GM19467 (cell line): Measurements from ENCODE around the gene OGDHL.
"Not testable (repeated sequence)": the region's sequence is repeated elsewhere in the genome, so short reads cannot be mapped to it uniquely, and the experiment has no call there.

Experiments used
- ATAC-seq: cut with Tn5 transposase; IDR thresholded peaks from one replicate; pipeline ENCODE4 v1.9.1; 2021; ENCODE audit warnings: mild to moderate bottlenecking, moderate library complexity; ENCODE audit not compliant: unreplicated experiment

The OGDHL gene

DNA sequence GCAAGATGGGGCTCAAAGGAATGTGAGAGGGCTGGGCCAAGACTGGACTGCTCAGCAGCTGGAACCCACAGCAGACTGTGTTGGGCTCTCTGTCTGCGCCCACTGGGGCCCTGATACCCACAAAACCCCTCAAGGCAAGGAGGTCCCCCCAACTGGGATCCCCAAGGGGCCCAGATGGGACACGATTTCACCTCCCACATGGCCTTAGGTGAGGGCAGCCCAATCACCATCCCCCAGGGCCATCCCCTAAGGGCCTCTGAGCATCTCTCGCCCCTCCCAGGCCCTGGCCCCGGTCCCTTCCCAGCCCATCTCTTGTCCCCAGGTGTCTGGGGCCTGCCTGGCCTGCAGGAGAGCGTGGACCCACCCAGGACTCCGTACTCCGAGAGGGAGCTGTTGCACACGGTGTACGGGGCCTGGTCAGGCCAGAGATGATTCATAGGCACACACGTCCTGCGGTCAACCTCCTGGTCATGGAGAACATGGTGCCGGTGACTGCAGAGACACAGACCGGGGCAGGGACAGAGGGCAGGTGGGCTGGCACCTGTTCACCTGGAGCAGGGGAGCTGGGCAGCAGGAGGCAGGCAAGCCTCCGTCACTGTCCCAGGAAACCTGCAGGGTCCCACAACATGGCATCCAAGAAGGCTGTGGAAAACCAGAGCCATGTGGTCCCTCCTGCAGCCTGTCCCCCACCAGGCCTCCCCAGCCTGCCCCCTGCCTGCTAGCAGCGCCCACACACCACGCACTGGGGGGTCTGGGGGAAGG lies 21.6 kb downstream of the OGDHL start:
- ATAC-seq: no peak

DNA sequence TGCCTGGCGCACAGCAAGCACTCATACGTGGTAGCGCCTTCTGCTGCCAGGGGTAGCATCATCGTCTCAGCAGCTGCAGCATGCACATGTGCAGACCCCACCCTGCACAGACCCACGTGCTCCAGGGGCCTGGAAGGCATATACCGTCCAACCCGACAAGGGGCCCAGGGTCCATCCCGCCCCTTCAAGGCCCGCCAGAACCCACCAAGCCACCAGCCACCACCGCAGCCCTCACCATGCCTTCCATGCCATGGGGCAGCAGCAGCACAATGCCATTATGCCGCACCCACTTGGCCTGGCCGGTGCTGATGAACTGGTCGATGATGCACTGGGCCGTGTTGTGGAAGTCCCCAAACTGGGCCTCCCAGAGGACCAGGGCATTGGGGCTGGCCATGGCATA lies 22.7 kb downstream of the OGDHL start:
- no peak for ATAC-seq

DNA sequence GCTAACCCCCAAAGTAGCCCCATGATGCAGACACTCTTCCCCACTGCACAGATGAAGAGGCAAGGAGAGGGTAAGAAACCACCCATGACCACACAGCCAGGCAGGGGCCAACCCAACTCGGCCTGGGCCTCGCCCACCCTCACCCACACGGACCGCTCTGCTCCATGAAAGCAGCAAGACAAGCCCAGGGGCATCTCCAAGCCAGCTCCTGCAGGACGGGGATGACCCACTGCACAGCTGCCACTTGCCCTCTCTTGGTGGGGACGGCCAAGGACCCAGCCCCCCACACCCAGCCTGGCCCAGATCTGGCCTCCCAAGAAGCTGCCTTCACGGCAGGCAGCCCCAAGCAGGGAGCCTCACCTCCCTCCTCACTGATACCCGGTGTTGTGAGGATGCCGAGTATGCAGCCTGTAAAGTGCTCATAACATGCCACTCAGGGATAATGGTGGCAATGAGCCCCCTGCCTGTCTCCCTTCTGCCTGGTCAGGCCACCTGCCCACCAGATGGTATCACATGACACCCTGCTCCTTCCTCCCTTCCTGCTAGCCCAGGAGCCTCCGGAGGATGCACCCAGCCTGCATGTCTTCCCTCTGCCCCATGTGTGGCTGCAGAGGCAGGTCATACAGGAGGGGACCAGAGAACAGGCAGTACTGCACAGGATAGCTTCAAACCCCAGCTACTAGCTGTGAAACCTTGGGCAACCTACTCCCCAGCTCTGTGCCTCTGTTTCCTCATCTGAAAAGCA lies 23.3 kb downstream of the OGDHL start:
- no peak for ATAC-seq

DNA sequence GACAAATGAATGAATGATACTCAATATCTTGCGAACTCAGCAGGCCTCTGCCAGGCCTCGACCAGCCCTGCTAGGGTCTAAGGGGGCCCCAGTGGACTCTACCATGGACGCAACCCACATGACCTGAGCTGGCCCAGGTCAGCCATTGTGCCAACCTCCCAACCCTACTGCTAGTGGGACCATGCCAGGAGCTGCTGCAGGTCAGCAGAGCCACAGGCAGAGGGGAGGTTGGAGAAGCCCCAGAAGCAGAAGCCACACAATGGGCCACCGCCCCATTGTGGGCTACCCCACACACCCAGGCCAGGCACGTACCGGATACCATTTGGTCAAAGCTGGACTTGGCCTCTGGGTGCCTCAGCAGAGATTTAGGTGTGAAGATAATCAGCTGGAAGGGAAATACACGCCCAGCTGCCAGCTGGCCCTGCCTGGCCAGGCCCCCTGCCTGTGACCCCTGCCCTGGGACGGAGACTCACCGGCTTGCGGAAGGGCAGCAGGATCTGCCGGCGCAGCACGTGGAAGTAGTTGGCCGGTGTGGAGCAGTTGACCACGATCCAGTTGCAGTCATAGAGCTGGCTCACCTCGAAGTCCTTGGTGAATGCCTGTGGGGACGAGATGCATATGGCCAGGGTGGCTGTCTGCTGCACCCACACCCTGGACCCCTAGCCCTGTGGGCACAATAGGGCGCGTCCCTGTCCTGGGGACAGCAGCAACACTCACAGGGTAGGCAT lies 24.5 kb downstream of the OGDHL start:
- no peak for ATAC-seq

DNA sequence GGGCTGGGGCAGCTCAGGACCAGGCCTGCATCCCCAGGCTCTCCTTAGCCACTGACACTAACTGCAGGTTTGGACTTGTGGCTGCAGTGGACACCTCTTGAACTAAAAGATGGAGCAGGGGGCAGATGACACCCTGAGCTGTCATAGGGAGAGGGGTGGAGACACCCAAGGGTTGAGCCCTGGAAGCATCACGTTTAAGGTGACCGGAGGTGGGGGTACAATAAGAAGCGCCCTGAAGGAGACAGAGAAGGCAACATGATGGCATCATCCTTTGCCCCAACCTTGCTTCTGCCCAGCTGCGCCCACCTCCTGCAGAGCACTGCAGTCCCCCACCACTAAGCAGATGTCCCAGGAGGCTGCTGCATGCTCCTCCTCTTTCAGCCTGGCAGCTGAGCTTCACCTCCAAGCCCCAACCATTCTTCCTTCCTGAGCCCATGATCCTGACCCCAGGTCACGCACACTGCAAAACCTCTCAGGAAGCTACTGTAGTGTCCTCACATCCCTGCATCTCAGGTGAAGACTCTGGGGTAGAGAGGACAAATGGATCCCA lies 25.5 kb downstream of the OGDHL start:
- no peak for ATAC-seq

DNA sequence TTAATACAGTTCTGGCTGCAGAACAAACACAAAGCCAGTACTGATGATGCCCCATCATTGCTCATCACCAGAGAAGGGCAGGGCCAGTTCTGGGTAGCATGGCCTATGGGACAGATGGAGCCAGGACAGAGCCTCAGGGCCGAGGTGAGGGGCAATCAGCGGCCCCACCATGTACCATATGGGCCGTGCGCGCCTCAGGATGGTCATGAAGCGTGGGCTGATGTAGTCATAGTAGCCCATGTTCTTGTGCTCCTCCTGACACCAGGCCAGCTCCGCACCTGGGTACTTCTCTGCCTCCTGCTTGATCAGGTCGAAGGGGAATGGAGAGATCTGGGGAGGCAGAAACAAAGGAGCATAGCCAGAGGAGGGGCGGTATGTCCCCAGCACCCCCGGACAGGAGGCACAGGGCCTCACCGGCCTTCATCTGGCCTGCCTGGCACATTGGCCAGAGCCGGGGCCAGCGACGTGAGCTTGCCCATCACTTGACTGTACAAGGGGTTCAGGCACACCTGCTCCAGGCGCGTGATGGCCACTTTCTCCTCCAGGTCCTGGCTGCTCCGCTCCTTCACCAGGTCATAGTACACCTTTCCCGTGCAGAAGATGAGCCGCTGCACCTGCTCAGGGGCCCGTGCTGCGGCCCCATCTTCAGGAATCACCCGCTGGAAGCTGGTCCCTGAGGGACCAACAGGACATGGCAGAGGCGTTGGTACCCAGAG lies 26.1 kb downstream of the OGDHL start:
- no peak for ATAC-seq

DNA sequence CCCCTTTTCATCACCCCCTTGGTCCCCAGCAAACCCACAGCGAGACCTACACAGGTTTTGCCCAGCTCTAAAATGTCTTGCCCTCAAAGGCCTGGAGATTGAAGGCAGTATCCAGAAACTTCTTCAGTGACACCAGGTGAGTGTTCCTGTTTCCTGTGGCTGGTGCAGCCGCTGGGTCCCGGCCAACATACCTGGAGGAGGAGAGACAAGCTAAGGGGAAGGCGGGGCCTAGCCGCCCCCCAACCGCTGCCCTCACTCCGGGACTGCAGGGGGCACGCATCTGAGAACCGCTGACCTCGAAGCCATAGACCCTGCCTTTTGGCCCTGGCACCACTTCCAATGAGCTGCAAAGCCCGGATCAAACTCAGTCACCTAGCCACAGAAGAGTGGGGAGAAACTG lies 27.0 kb downstream of the OGDHL start:
- ATAC-seq: no peak

DNA sequence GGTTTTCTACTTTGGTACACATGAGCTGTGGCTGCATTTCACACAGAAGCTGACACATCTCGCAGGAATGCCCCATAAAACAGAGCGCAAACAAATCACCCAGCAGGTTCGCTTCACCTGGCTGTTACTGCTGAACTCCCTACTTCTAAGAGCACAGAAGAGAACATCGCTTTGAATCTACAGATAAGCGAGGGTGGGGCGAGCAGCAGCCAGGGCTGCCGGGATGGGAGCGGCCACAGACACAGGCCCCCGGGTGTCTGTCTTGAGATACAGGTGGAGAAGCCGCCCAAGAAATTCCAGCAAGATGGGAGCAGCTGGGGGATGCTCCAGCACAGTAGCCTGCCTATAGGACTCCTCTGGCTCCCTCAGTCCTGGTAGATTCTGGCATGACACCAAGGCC lies 27.4 kb downstream of the OGDHL start:
- ATAC-seq: no peak

DNA sequence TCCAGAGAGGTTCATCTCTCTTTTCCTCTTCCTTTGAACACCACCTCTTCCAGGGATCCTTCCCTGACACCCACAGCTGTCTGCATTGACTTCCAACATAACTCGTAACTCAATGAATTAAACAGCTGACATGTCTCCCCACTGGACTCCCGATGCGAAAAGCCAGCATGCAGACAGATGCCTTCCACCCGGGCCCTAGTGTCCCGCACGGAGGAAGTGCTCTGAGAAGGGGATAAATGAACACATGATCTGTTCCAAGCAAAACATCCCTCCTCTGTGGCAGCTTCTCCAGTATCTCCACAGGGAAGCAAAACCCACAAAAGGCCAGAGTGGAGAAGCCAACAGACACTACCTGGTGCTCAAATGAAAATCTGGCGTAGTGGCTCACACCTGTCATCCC lies 28.3 kb downstream of the OGDHL start:
- ATAC-seq: no peak

DNA sequence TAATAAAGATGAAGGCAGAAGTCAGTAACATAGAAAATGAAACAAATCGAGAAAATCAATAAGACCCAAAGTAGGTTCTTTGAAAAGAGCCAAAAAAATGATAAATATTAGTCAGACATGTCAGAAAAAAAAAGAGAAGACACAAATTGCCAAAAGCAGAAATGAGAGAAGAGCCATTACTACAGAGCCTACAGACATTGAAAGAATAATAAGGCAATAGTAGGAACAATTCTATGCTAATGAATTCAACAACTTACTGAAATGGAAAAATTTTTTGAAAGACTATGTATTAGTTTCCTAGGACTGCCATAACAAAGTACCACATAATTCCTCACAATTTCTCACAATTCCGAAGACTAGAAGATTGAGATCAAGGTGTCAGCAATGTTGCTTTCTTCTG lies 35.5 kb downstream of the OGDHL start:
- no peak for ATAC-seq

DNA sequence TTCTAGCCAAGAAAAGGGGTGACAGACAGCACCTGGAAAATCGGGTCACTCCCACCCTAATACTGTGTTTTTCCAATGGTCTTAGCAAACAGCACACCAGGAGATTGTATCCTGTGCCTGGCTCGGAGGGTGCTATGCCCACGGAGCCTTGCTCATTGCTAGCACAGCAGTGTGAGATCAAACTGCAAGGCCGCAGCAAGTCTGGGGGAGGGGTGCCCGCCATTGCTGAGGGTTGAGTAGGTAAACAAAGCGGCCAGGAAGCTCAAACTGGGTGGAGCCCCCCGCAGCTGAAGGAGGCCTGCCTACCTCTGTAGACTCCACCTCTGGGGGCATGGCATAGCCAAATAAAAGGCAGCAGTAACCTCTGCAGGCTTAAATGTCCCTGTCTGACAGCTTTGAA lies 47.0 kb downstream of the OGDHL start:
- ATAC-seq: not testable (repeated sequence)

DNA sequence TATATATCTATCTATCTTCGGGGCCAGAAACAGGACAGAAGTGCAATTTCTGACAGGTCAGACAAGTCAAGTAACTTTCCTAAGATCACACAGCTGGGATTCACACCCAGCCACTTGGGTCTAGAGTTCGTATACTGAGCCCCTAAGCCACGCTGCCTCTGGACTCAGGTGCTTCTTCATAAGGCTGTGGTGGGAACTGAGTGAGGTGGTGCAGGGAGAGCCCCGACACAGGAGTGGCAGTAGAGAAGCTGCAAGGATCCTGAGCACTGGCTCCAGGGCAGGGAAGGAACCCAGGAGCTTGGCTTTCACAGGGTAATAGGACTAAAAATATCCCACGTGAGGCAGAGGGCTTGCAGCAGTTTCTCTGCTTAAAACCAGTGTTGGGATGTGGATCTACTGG lies 48.9 kb downstream of the OGDHL start:
- no peak for ATAC-seq

DNA sequence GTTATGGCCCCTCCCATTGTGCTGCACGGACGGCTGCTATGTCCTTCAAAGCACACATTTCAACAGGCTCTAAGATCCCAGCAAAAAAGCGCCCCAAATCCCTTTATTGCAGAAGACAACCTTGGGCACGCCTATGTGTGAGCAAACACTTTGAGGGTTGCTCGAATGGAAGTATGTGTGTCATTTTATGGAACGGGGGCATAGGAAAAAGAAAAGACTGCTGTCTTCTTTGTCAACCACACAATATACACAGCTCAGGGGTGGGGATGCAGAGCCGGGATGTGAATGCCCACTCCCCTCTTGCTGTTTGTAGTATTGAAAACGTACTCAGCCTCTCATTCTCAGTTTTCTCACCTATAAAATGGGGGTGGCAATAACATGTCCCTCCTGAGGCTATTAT lies 50.6 kb downstream of the OGDHL start:
- no peak for ATAC-seq

DNA sequence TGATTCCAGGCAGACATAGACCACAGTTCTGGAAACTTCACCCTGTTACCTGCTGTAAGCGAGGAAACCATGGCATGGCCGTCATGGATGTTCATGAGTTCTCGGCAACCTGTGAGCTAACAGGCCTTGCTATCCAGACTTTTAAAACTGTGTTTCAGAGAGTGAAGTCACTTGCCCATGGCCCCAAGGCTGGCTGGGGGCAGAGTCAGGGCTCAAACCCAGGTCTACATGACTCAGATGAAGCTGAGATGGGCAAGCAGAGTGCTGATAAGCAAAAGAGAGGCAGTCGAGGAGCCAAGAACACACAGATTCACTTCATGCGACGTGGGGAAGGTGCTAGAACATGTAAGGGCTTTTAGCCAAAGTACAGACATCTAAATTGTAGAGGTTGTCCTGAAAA lies 51.2 kb downstream of the OGDHL start:
- no peak for ATAC-seq

DNA sequence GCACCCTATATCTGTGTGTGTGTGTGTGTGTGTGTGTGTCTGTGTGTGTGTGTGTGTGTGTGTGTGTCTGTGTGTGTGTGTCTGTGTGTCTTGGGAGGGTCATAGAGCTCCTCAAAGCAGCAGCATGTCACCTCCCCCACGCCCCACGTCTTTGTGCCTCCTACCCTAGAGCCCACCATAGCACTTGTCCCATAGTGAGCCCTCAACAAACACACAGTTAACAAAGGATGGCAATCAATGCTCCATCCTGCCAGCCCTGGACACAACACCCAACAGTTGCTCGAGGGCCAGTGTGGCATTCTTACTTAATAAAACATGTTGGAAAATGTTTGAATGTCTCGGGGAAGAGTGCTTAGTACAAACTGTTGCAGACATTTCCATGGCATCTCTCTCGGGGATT lies 52.2 kb downstream of the OGDHL start:
- ATAC-seq: no peak

DNA sequence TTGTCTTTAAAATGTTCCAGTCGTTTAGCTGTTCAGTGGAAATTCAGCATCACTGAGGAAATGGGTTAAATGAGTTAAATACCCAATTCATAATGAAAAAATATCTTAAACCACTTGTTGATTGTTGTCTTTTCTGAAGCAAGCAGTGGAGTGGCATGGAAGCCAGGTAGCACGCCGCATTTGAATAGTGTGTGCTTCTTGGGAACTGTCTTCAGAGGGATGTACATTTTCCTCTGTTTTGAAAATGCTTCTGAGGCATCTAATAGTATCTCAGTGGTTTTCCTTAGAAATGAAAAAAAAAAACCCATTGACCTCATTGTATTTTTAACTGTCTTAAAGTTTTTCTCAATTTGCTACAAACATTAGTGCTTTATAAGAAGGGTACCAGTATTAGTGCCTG lies 54.5 kb downstream of the OGDHL start:
- no peak for ATAC-seq

DNA sequence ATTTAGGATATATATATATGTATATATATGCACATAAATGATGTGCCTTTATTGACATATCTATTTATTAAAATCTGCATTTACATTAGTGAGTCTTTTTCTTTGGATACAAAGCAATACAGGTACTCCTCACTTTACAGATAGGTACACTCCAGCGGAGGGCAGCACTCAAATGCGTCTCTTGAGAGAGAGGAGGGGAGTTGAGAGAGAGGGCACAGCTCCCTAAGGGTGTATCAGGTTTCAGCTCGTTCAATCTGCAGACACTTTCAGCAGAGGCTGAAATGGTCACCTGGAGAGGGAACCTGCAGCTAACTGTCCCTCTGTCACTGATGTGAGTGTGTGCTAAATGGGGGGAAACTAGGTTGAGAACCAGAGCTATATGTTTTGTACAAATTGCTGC lies 61.1 kb downstream of the OGDHL start:
- ATAC-seq: no peak

DNA sequence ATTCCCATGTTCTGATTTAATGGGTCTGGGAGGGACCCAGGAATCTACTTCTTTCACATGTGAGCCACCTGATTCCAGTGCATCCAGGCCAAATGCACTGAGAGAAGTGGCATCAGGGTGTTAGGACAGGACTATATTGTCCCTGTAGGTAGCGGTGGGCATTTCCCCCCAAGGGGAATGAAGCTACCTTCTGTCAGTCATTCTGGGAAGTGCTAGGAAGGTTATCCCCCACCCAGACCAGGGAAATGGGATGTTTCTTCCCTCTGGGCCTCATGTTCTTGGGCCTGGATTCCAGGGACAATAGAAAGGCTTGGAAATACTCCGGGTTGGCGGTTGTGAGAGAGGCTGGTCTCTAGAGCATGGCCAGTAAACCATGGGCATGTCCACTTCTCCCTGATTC lies 61.9 kb downstream of the OGDHL start:
- no peak for ATAC-seq

DNA sequence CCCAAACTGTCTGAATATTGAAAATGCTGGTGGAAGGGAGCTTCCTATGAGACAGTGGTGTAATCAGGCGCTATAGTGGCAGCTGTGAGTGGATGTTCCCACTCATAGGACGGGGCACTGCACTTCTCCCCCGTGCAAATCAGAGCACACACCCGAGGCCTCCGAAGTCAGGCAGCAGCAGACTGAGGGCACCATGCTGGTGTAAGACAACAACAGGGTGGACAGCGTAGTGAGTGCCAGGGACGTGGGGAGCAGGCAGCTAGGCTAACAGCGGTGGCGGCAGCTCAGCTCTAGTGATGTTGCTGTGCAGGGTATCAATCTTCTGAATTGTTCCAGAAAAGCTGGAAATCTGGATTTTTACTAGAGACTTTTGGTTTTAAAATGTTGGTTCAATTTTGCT lies 63.4 kb downstream of the OGDHL start:
- no peak for ATAC-seq

DNA sequence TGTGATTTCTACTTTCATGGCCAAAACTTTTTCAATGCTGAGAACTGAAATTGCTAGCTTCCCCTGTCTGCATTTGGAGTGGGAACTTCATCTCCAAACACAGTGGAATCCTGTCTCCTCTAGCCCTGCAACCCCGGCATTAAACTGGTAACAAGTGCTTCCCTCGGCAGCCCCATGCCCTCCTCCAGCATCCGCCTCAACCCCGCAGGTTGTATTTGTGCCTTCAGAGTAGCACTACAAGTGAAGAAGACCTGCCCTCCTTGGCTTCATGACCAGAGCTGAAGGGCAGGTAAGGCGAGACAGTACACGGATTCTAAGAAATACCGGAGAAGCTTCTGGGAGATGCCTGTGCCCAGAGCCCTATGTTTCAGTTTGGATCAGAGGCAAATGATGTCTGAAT lies 65.8 kb downstream of the OGDHL start:
- no peak for ATAC-seq

DNA sequence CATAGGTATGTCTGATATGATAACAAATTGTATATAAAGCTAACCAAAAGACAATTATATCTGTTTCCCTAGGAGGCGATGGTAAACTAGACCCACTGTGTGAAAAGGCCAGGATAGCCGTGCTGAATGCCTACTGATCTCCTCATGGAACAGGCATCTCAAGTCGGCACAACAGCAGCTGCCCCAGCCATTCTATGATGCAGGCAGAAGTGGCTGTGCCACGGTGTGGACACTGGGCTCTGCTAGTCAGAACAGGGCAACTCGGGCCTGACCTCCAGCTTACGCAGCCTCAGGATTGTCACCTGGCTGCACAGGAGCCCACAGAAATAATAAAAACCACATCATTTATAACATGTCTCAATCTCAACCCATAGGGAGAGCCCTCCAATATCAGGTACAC lies 67.7 kb downstream of the OGDHL start:
- ATAC-seq: no peak
